GM19452 (cell line): ENCODE data around the gene FLNB.
"Not testable (repeated sequence)": the region's sequence is repeated elsewhere in the genome, so short reads cannot be mapped to it uniquely, and the experiment has no call there.

ENCODE experiments used
- ATAC-seq: cut with Tn5 transposase; IDR thresholded peaks from one replicate; pipeline ENCODE4 v1.9.1; 2021; ENCODE audit not compliant: unreplicated experiment

Gene FLNB

DNA sequence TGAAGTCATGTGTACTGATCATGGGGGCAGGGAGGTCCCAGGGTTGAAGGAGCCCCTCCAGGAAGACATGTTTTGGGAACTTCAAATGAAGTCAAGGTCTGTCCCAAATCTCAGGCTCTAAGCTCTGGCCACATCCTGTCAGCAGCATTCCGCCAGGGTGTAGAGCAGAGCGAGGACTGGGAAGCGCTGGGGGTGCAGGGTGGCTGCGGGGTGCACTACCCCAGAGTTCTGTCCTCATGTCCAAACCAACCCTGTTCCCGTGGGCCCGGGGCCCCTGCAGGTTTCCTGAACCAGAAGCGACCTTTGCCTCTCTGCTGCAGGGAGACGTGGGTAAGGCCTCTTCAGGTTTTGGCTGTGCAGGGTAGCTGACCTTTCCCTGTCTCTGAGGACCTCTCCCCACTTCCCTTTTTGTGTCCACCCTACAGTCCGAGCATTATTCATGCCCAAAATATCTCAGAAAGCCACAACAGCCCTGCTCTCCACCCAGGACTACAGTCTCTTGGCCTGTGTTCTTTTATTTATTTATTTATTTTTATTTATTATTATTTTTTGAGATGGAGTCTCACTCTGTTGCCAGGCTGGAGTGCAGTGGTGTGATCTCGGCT, 26.6 kb upstream of the FLNB start:
- no peak for ATAC-seq

GRCh38 chr3:57982561-57983243, 25.5 kb upstream of the FLNB start:
- ATAC-seq: no peak

DNA sequence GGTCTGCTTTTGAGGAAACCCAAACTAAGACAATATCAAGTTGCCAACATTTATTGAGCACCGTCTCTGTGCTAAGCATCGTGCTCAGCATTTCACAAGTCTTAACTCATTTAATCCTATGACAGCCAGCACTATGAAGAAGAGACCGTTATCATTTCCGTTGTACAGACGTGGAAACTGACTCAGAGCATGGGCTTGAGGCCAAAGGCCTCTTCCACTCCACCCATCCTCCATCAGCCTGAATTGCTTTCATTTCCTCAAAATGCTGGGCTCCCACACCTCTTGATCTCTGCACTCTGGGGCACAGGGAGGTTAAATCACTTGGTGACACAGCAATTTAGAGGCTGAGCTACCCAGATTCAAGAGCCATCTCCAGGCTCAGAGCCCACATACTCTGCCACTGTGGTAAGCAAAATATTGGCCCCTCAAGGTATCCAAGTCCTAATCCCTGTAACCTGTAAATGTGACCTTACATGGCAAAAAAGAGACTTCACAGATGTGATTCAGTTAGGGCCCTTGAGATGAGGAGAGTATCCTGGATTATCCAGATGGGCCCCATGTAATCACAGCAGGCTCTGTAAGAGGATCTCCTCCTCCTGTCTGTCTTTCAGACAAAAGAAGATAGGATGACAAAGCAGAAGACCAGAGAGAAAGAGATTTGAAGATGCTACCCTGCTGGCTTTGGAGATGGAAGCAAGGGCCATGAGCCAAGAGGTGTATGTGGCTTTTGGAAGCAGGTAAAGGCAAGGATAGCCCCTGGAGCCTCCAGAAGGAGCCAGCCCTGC, 24.3 kb upstream of the FLNB start:
- peak; percentile 99 for ATAC-seq

DNA sequence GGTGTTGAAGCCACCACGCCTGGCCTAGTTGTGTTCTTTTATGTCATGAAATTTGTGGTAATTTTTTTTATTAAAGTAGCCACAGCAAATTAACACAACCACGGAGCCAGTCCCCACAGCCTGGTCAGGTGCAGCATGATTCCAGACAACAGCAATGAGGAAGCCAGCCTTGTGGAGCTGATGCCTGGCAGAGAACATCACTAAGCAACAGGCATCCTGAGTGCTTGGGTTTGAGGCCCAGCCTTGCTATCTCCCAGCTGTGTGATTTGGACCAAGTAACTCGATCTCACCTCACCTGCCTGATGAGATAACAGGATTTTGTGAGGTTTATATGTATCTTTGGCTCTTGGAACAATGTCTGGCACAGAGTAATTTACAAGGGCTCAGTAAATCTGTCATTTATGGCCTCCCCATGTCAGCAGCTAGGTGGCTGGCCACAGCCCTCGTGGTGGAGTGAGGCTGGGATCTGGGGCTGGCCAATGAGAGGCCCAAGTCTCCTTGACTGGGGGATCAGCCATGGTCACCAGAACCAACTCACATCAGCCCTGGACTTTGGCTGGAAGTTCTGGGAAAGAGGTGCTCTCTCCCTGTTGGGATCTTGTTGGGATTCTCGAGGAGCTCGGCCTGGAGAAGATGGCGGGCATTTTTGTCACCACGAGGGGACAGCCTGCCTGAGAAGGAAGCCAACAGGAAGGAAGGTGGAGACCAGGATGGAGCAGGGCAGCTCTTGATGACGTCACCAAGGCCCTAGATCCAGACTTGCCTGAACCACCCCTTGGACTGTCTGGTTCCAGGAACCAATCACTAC, 22.8 kb upstream of the FLNB start:
- no peak for ATAC-seq

- no peak for ATAC-seq
These were observed 22.3 kb upstream of the FLNB start for GRCh38 chr3:57985984-57986246.

DNA sequence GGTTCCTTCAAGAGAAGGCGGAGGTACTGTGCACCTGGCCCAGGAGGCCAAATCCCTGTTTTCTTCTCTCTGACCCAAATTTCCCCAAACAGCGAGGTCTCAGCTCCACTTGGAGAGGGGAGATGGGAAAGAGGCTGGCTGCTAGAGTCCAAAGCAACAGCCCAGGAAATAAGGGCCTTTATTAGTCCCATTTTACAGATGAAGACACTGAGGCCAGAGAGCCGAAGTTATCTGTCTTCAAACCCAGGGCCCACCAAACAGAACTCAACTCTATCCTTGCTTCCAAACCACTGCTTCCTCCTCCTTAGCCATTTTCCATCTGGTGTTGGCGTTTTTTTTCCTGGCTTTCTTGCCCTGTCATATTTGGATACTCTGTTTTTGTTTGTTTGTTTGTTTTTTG, 22.0 kb upstream of the FLNB start:
- ATAC-seq: no peak

- not testable (repeated sequence) for ATAC-seq
These were observed 19.0 kb upstream of the FLNB start for GRCh38 chr3:57989198-57989597.

- ATAC-seq: no peak
These were observed 18.6 kb upstream of the FLNB start for GRCh38 chr3:57989646-57990045.

DNA sequence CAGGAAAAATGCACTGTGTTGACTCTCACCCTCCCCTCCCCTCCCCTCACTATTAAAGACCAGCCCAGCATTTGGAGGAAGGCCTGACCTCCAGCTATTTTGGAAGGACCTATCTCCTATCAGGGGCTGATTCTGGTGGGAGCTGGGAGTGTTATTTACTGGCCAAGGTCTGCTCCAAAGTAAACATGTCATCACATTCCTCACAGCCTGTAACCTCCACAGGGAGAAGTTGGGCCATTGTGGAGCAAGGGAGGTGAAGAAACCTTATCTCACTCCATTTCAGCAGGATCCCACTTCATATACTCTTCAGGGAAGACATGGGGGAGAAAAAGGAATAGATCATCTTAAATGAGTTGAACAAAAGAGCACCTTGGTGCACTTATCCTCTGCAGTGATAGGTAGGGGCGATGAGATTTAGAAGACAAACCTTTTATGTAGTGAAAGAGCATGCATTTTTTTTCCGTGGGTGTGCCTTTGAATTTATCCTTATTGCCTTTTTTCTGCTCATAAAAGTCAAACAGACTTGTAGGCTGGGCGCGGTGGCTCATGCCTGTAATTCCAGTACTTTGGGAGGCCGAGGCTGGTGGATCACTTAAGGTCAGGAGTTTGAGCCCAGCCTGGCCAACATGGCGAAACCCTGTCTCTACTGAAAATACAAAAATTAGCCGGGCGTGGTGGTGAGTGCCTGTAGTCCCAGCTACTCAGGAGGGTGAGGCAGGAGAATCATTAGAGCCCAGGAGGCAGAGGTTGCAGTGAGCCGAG, 15.6 kb upstream of the FLNB start:
- ATAC-seq: no peak

- no peak for ATAC-seq
These were observed 9.6 kb upstream of the FLNB start for GRCh38 chr3:57998366-57999283.

DNA sequence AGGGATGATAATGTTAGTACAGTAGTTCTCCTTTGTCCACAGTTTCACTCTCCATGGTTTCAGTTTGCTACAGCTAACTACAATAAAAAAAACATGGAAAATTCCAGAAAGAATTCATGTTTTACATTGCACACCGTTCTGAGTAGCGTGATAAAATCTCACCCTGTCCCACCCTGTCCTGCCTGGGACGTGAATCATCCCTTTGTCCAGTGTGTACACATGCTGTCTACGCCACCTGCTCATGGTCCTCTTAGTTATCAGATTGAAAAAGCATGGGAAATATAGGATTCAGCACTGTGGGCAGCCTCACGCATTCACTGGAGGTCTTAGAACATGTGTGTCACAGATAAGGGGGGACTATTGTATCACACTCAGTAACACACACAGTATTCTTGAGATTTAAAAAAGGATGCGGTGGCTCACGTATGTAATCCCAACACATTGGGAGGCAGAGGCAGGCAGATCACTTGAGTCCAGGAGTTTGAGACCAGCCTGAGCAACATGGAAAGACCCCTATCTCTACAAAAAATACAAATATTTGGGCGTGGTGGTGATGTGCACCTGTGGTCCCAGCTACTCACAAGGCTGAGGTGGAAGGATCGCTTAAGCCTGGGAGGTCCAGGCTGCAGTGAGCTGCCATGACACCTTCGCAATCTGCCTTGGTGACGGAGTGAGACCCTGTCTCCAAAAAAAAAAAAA, 8.7 kb upstream of the FLNB start:
- ATAC-seq: no peak

DNA sequence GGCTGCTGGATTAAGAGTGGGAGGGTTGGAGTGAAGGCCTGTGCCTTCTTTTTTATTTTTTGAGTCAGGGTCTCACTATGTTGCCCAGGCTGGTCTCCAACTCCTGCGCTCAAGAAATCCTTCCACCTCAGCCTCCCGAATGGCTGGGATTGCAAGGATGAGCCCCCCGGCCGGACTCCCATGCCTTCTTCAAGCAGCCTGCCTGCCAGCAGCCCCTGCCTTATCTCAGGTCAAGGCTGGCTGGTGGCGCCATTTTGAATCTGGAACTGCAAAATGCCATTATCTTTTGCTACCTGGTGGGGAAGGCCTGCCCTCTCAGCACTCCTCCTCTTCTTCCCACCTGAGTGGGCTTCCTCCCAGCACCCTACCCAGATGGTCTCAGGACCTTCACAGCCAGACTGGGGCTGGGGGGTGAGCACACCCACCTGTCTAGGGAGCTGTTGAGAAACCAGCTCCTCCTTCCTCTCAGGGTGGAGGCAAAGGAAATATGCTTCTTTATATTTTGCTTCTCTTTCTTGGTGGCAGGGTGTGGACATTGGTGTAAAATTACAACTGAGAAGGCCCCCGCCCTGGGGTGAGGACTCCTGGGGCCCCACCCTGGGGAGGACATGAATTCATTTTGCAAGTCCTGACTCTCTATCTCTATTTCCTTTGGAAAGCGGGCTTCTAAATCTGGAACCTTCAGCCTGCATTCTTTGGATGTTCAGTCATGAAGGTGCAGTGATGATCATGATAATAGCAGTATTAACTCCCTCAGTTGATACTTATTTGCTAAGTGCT, 7.7 kb upstream of the FLNB start:
- no peak for ATAC-seq

GRCh38 chr3:58001086-58001467, 7.1 kb upstream of the FLNB start:
- no peak for ATAC-seq

DNA sequence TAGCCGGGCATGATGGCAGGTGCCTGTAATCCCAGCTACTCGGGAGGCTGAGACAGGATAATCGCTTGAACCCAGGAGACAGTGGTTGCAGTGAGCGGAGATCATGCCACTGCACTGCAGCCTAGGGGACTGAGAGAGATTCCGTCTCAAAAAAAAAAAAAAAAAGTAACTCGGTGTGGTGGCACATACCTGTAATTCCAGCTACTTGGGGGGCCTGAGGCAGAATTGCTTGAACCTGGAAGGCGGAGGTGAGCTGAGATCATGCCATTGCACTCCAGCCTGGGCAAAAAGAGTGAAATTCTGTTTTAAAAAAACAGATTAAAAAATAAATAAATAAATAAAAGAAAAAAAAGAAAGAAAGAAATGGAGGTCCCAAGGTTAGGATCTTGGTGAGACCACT, 6.2 kb upstream of the FLNB start:
- no peak for ATAC-seq

GRCh38 chr3:58003093-58003492, 5.1 kb upstream of the FLNB start:
- no peak for ATAC-seq

GRCh38 chr3:58004973-58005372, 3.2 kb upstream of the FLNB start:
- no peak for ATAC-seq

- no peak for ATAC-seq
These were observed 2.6 kb upstream of the FLNB start for GRCh38 chr3:58005669-58006068.

DNA sequence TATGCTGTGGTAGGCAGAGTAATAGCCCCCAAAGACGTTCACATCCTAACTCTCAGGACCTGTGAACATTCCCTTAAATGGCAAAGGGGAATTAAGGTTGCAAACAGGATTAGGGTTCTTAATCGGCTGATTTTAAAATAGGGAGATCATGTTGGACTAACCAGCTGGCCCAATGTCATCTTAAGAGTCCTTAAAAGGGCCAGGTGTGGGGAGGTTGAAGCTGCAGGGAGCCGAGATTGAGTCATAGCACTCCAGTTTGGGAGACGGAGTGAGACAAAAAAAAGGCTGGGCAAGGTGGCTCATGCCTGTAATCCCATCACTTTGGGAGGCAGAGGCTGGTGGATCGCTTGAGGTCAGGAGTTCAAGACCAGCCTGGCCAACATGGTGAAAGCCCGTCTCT, 1.6 kb upstream of the FLNB start:
- no peak for ATAC-seq
